ENCODE data around the gene PMFBP1.

PMFBP1 gene

GRCh38 chr16:72173997-72174396 is 2.0 kb upstream of the PMFBP1 start:
- DNase-seq (ENCODE audit: low spot score) = no peak
- in situ Hi-C loops (cut with MboI; ENCODE audit: low pct_unique_long_range_greater_than_20kb, low sequenced_read_pairs, unreplicated experiment) = no loop called here
- TF ChIP-seq, protein P1, sequence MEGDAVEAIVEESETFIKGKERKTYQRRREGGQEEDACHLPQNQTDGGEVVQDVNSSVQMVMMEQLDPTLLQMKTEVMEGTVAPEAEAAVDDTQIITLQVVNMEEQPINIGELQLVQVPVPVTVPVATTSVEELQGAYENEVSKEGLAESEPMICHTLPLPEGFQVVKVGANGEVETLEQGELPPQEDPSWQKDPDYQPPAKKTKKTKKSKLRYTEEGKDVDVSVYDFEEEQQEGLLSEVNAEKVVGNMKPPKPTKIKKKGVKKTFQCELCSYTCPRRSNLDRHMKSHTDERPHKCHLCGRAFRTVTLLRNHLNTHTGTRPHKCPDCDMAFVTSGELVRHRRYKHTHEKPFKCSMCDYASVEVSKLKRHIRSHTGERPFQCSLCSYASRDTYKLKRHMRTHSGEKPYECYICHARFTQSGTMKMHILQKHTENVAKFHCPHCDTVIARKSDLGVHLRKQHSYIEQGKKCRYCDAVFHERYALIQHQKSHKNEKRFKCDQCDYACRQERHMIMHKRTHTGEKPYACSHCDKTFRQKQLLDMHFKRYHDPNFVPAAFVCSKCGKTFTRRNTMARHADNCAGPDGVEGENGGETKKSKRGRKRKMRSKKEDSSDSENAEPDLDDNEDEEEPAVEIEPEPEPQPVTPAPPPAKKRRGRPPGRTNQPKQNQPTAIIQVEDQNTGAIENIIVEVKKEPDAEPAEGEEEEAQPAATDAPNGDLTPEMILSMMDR (IDR thresholded peaks at IDR 0.05; ENCODE audit: extremely low read depth, insufficient read depth, missing control alignments) = no peak

GRCh38 chr16:72171236-72171635 is 719 bp downstream of the PMFBP1 start:
- no peak for DNase-seq (ENCODE audit: low spot score)
- in situ Hi-C loops (cut with MboI; ENCODE audit: low pct_unique_long_range_greater_than_20kb, low sequenced_read_pairs, unreplicated experiment) = no loop called here
- TF ChIP-seq, protein P1 (IDR thresholded peaks at IDR 0.05; ENCODE audit: extremely low read depth, insufficient read depth, missing control alignments) = no peak

- in situ Hi-C loops (cut with MboI; ENCODE audit: low pct_unique_long_range_greater_than_20kb, low sequenced_read_pairs, unreplicated experiment) = no loop called here
- no peak for DNase-seq (ENCODE audit: low spot score)
- TF ChIP-seq, protein P1 (IDR thresholded peaks at IDR 0.05; ENCODE audit: extremely low read depth, insufficient read depth, missing control alignments) = no peak
These were observed 2.2 kb downstream of the PMFBP1 start for GRCh38 chr16:72169708-72170107.

DNA sequence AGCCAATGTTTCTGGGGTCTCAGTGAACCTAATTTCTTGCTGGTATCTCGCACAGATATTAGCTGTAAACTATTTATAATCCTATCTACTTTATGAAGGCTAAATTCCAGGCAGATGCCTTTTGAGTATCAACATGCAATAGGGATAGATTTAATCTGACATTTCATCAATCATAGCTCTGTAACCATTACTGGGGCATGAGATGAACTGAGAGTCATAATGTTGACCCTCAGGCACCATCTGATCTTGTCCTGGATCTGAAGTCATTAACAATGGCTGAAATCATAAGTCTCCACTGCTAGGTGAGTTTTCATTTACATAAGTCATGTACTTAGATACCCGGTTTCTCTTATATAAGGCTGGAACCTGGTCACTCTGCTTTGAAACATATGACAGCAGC is 3.6 kb downstream of the PMFBP1 start:
- in situ Hi-C loops (cut with MboI; ENCODE audit: low pct_unique_long_range_greater_than_20kb, low sequenced_read_pairs, unreplicated experiment) = no loop called here
- no peak for DNase-seq (ENCODE audit: low spot score)

GRCh38 chr16:72166954-72167561 is 4.9 kb downstream of the PMFBP1 start:
- TF ChIP-seq, protein P1 (IDR thresholded peaks at IDR 0.05; ENCODE audit: extremely low read depth, insufficient read depth, missing control alignments) = no peak
- no peak for DNase-seq (ENCODE audit: low spot score)
- in situ Hi-C loops (cut with MboI; ENCODE audit: low pct_unique_long_range_greater_than_20kb, low sequenced_read_pairs, unreplicated experiment) = no loop called here

More for the DNA sequence above, 3.6 kb downstream of the PMFBP1 start:
- TF ChIP-seq, protein P1 (IDR thresholded peaks at IDR 0.05; ENCODE audit: extremely low read depth, insufficient read depth, missing control alignments) = no peak

DNA sequence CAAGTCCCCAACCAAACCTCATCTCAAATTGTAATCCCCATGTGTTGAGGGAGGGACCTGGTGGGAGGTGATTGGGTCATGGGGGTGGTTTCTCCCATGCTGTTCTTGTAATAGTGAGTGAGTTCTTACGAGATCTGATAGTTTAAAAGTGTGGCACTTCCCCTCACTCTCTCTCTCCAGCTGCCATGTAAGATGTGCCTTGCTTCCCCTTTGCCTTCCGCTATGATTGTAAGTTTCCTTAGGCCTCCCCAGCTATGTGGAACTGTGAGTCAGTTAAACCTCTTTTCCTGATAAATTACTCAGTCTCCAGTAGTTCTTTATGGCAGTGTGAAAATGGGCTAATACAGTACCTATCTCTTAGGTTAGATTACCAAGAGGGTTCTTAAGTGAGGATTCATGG is 5.8 kb downstream of the PMFBP1 start:
- in situ Hi-C loops (cut with MboI; ENCODE audit: low pct_unique_long_range_greater_than_20kb, low sequenced_read_pairs, unreplicated experiment) = no loop called here
- TF ChIP-seq, protein P1 (IDR thresholded peaks at IDR 0.05; ENCODE audit: extremely low read depth, insufficient read depth, missing control alignments) = no peak
- DNase-seq (ENCODE audit: low spot score) = no peak
